HEK293 (cell line): ENCODE measurements around the gene MISP3.

Experiments
- KLF1 ChIP-seq: fragments of 450-650 bp; formaldehyde crosslinking; IDR thresholded peaks from 2 replicates; pipeline ENCODE4 v1.5.1; 2016; ENCODE audit warnings: missing biosample characterization, missing genetic modification characterization
- RBAK ChIP-seq: fragments of 450-650 bp; formaldehyde crosslinking; IDR thresholded peaks from 2 replicates; pipeline ENCODE4 v1.5.1; 2016; ENCODE audit warnings: missing biosample characterization, missing genetic modification characterization
- ZNF350 ChIP-seq: fragments of 450-650 bp; formaldehyde crosslinking; IDR thresholded peaks from 2 replicates; pipeline ENCODE4 v1.5.0; 2017; ENCODE audit warnings: missing biosample characterization, mild to moderate bottlenecking, missing genetic modification characterization
- ZNF530 ChIP-seq: fragments of 450-650 bp; formaldehyde crosslinking; IDR thresholded peaks from 2 replicates; pipeline ENCODE4 v1.5.1; 2016; ENCODE audit warnings: low read depth, missing biosample characterization, missing genetic modification characterization

- TF ChIP-seq RBAK (tag by site-specific recombination) (no peak), KLF1 (tag by site-specific recombination) (no peak), ZNF530 (tag by site-specific recombination) (no peak), ZNF350 (tag by site-specific recombination) (no peak)
Observed at GRCh38 chr19:14094854-14095253, 22.3 kb downstream of the MISP3 start.
